IPS-15b (cell line): Measurements from ENCODE around the gene TBC1D13.
"Not testable (repeated sequence)": the region's sequence is repeated elsewhere in the genome, so short reads cannot be mapped to it uniquely, and the experiment has no call there.

Source experiments
- H3K27me3 ChIP-seq: one replicate; pipeline ENCODE4 v1.6.1; 2013; ENCODE audit warnings: low read length; ENCODE audit not compliant: control insufficient read depth, insufficient read depth
- H3K36me3 ChIP-seq: one replicate; pipeline ENCODE4 v1.6.1; 2013; ENCODE audit warnings: low read length; ENCODE audit not compliant: control insufficient read depth, insufficient read depth
- H3K4me1 ChIP-seq: one replicate; pipeline ENCODE4 v1.6.1; 2013; ENCODE audit warnings: mild to moderate bottlenecking, low read length; ENCODE audit not compliant: control insufficient read depth, insufficient read depth
- H3K4me3 ChIP-seq: one replicate; pipeline ENCODE4 v1.5.1; 2013; ENCODE audit warnings: low read depth, low read length
- H3K9ac ChIP-seq: one replicate; pipeline ENCODE4 v1.6.1; 2013; ENCODE audit warnings: low read depth, mild to moderate bottlenecking, low read length
- H3K9me3 ChIP-seq: one replicate; pipeline ENCODE4 v1.6.1; 2013; ENCODE audit warnings: mild to moderate bottlenecking, low read length; ENCODE audit not compliant: control insufficient read depth, insufficient read depth

TBC1D13 gene

DNA sequence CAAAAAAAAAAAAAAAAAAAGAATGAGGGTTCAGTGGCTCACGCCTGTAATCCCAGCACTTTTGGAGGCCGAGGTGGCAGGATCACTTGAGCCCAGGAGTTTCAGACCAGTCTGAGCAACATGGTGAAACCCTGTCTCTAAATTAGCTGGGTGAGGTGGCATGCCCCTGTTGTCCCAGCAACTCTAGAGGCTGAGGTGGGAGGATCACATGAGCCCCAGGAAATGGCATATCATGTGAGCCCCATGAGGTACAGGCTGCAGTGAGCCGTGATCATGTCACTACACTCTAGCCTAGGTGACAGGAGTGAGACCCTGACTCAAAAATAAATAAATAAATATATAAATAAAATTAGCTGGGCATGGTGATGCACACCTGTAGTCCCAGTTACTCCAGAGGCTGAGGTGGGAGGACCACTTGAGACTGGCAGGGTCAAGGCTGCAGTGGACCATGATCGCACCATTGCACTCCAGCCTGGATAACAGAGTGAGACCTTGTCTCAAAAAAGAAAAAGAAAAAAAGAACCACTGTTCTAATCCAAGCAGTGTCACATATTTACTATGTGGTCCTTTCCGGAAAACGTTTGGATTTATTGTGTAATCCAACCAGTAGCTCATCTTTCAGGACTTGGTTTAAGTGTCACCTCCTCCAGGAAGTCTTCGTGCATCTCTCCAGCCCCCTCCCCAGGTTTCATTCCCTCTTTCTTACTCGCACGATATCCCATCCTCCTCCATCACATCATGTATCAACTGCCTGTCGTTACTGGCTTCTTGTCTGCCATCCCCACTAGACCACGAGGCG, 54.8 kb downstream of the TBC1D13 start:
- H3K9me3 ChIP-seq: no peaks in the 10 kb centered on the region
- H3K4me1 ChIP-seq: no peaks in the 10 kb centered on the region
- no peak overlapping the region for H3K9ac ChIP-seq
- H3K36me3 ChIP-seq: peaks cover 17% of the 10 kb centered on the region
- H3K27me3 ChIP-seq: no peaks in the 10 kb centered on the region
- no peak overlapping the region for H3K4me3 ChIP-seq

DNA sequence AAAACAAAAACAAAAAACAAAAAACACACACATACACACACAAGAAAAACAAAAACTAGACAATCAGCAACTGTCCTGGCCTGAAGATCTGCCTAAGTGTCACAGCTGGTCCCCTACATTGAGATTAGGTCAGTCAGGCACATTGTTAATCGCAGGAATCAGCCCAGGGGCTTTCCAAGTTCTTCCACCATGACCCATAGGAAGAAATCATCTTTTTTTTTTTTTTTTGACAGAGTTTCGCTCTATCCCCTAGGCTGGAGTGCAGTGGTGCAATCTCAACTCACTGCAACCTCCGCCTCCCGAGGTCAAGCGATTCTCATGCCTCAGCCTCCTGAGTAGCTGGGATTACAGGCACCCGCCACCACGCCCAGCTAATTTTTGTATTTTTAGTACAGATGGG, 56.1 kb downstream of the TBC1D13 start:
- H3K4me3 ChIP-seq, H3K4me1 ChIP-seq, H3K27me3 ChIP-seq, H3K9me3 ChIP-seq, H3K9ac ChIP-seq: not testable (repeated sequence)
- peaks cover 17% of the 10 kb centered on the region for H3K36me3 ChIP-seq

- H3K27me3 ChIP-seq: no peaks in the 10 kb centered on the region
- no peaks in the 10 kb centered on the region for H3K9me3 ChIP-seq
- no peak overlapping the region for H3K4me3 ChIP-seq
- no peaks in the 10 kb centered on the region for H3K4me1 ChIP-seq
- H3K9ac ChIP-seq: no peak overlapping the region
- H3K36me3 ChIP-seq: peaks cover 17% of the 10 kb centered on the region
These were observed 58.3 kb downstream of the TBC1D13 start for GRCh38 chr9:128845186-128845931.

- H3K27me3 ChIP-seq: no peaks in the 10 kb centered on the region
- H3K9me3 ChIP-seq: no peaks in the 10 kb centered on the region
- H3K9ac ChIP-seq: no peak overlapping the region
- no peaks in the 10 kb centered on the region for H3K4me1 ChIP-seq
- no peak overlapping the region for H3K4me3 ChIP-seq
- peaks cover 17% of the 10 kb centered on the region for H3K36me3 ChIP-seq
These were observed 59.6 kb downstream of the TBC1D13 start for GRCh38 chr9:128846680-128847030.

- peaks cover 14% of the 10 kb centered on the region for H3K36me3 ChIP-seq
- H3K9me3 ChIP-seq: no peaks in the 10 kb centered on the region
- no peaks in the 10 kb centered on the region for H3K27me3 ChIP-seq
- H3K4me1 ChIP-seq: no peaks in the 10 kb centered on the region
- no peak overlapping the region for H3K4me3 ChIP-seq
- no peak overlapping the region for H3K9ac ChIP-seq
These were observed 60.8 kb downstream of the TBC1D13 start for GRCh38 chr9:128847803-128848202.

DNA sequence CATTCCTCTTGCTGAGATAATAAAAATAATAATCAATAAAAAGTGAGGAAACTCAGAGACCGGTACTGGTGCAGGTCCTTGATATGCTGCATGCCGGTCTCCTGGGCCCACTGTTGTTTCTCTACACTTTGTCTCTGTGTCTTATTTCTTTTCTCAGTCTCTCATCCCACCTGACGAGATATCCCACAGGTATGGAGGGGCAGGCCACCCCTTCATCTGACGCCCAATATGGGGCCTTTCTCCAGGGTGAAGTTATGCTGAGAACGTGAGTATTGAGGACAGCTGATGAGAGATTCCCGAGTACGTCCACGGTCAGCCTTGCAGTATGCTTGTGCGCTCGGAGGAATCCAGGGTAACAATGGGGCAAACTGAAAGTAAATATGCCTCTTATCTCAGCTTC, 64.0 kb downstream of the TBC1D13 start:
- H3K9ac ChIP-seq, H3K36me3 ChIP-seq, H3K9me3 ChIP-seq, H3K4me3 ChIP-seq, H3K27me3 ChIP-seq, H3K4me1 ChIP-seq: not testable (repeated sequence)

- H3K9ac ChIP-seq, H3K9me3 ChIP-seq, H3K4me3 ChIP-seq, H3K36me3 ChIP-seq, H3K27me3 ChIP-seq, H3K4me1 ChIP-seq: not testable (repeated sequence)
These were observed 64.9 kb downstream of the TBC1D13 start for GRCh38 chr9:128851779-128852600.

DNA sequence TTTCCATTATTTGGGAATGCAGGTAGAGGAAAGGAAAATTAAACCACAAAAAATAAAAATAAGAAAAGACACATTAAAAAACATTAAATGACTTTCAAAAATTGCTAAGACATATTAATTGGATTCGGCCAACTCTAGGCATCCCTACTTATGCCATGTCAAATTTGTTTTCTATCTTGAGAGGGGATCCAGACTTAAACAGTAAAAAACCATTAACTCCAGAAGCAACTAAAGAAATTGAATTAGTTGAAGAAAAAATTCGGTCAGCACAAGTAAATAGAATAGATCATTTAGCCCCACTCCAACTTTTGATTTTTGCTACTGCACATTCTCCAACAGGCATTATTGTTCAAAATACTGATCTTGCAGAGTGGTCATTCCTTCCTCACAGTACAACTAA, 65.6 kb downstream of the TBC1D13 start:
- not testable (repeated sequence) for H3K9ac ChIP-seq, H3K9me3 ChIP-seq, H3K4me1 ChIP-seq, H3K36me3 ChIP-seq, H3K27me3 ChIP-seq, H3K4me3 ChIP-seq

- not testable (repeated sequence) for H3K4me3 ChIP-seq, H3K9me3 ChIP-seq
These were observed 67.4 kb downstream of the TBC1D13 start for GRCh38 chr9:128854454-128854853.

GRCh38 chr9:128858476-128858875, 71.4 kb downstream of the TBC1D13 start:
- not testable (repeated sequence) for H3K4me3 ChIP-seq, H3K27me3 ChIP-seq, H3K9me3 ChIP-seq, H3K4me1 ChIP-seq, H3K36me3 ChIP-seq, H3K9ac ChIP-seq

More at GRCh38 chr9:128854454-128854853, 67.4 kb downstream of the TBC1D13 start:
- H3K27me3 ChIP-seq, H3K9ac ChIP-seq, H3K4me1 ChIP-seq, H3K36me3 ChIP-seq: not testable (repeated sequence)
